B cell (primary cell): ENCODE data around the gene GOLPH3. TPM values are rescaled to one million over a fixed set of nuclear protein-coding genes. Genes with fewer than 3 reads are reported as not detected.
A peak's percentile ranks its signal among the peaks of the same experiment; 100 is the strongest.

Source experiments
- ATAC-seq: fragments of 200-7000 bp; cut with Tn5 transposase; one replicate; pipeline ENCODE4 v1.10.0; 2021; ENCODE audit warnings: low read depth, mild to moderate bottlenecking, moderate number of reproducible peaks, moderate library complexity
- CTCF ChIA-PET: fragments of 350-600 bp; sonication (Branson Sonifier 250); formaldehyde crosslinking; loops from one replicate; lab custom pipeline; 2021; ENCODE audit warnings: antibody characterized with exemption, inconsistent platforms; lab: Charles Lee
- POLR2A ChIA-PET: fragments of 350-600 bp; sonication (Branson Sonifier 250); formaldehyde crosslinking; loops from one replicate; lab custom pipeline; 2021; ENCODE audit warnings: antibody characterized with exemption; lab: Charles Lee
- DNase-seq: peaks from one replicate; pipeline ENCODE4 v3.0.0; 2013
- H2AFZ ChIP-seq: 2 replicates; pipeline ENCODE4 v1.6.1; 2012; ENCODE audit warnings: mild to moderate bottlenecking, low read depth, low read length; ENCODE audit not compliant: insufficient read depth, poor library complexity, severe bottlenecking
- H3K27ac ChIP-seq, 2 donors: 1 replicate in 1 of 2; 2 replicates in 1 of 2; pipeline ENCODE4 v1.5.1; 2012 to 2013; ENCODE audit warnings: low read length in 2 of 2, mild to moderate bottlenecking in 2 of 2, moderate library complexity in 1 of 2
- H3K27me3 ChIP-seq, 4 experiments: fragments of 200-600 bp in 1 of 4; sonication (generic) in 1 of 4; replicated peaks in 1 of 4; 1 replicate in 2 of 4; 2 replicates in 2 of 4; pipeline versions ENCODE4 v1.6.1 to v1.7.0; 2013 to 2016; ENCODE audit warnings: low read length in 3 of 4, mild to moderate bottlenecking in 2 of 4, mixed read lengths in 1 of 4, moderate library complexity in 1 of 4; ENCODE audit not compliant: insufficient read depth in 4 of 4, control insufficient read depth in 3 of 4; ENCODE audit errors: control extremely low read depth in 1 of 4
- H3K36me3 ChIP-seq, 2 experiments: replicated peaks in 1 of 2; 1 replicate in 1 of 2; 2 replicates in 1 of 2; pipeline versions ENCODE4 v1.6.1 to v1.7.1; 2013; ENCODE audit warnings: low read length in 1 of 2; ENCODE audit not compliant: insufficient read depth in 2 of 2, control insufficient read depth in 1 of 2; ENCODE audit errors: control extremely low read depth in 1 of 2, extremely low read depth in 1 of 2
- H3K4me1 ChIP-seq, 2 donors: fragments of 200-600 bp in 1 of 2; sonication (generic) in 1 of 2; 1 replicate in 1 of 2; 2 replicates in 1 of 2; pipeline versions ENCODE4 v1.5.1 to v1.6.1; 2013 to 2017; ENCODE audit warnings: low read length in 2 of 2; ENCODE audit not compliant: control insufficient read depth in 2 of 2, insufficient read depth in 2 of 2
- H3K4me2 ChIP-seq: replicated peaks from 2 replicates; pipeline ENCODE3; 2012; ENCODE audit warnings: mild to moderate bottlenecking, low read depth, low read length; ENCODE audit not compliant: poor library complexity, severe bottlenecking
- H3K4me3 ChIP-seq, 5 experiments: fragments of 200-600 bp in 1 of 5; sonication (generic) in 1 of 5; 1 replicate in 3 of 5; 2 replicates in 2 of 5; pipeline versions ENCODE4 v1.5.1 to v1.7.0; 2011 to 2016; ENCODE audit warnings: low read length in 4 of 5, mild to moderate bottlenecking in 4 of 5, low read depth in 2 of 5, control low read depth in 1 of 5, moderate library complexity in 1 of 5; ENCODE audit not compliant: insufficient read depth in 1 of 5; ENCODE audit errors: control extremely low read depth in 1 of 5, extremely low read depth in 1 of 5
- H3K79me2 ChIP-seq: fragments of 200-600 bp; sonication (generic); one replicate; pipeline ENCODE4 v1.6.0; 2016; ENCODE audit warnings: low read length; ENCODE audit not compliant: control insufficient read depth, insufficient read depth
- H3K9ac ChIP-seq: fragments of 200-600 bp; sonication (generic); 2 replicates; pipeline ENCODE4 v1.6.1; 2017; ENCODE audit warnings: mild to moderate bottlenecking, low read length, moderate library complexity
- H3K9me3 ChIP-seq, 3 donors: one replicate each; pipeline versions ENCODE4 v1.6.1 to v1.7.1; 2013; ENCODE audit warnings: low read length in 2 of 3; ENCODE audit not compliant: control insufficient read depth in 2 of 3, insufficient read depth in 1 of 3; ENCODE audit errors: control extremely low read depth in 1 of 3
- H4K20me1 ChIP-seq: 2 replicates; pipeline ENCODE4 v1.6.0; 2012; ENCODE audit warnings: mild to moderate bottlenecking, low read length; ENCODE audit not compliant: insufficient read depth, control insufficient read depth, poor library complexity, severe bottlenecking
- H3K27ac Mint-ChIP-seq: one replicate; pipeline ENCODE4 v1.8.0; 2021; ENCODE audit warnings: mixed read lengths
- H3K27me3 Mint-ChIP-seq: one replicate; pipeline ENCODE4 v1.8.0; 2021; ENCODE audit warnings: mixed read lengths
- H3K4me1 Mint-ChIP-seq: one replicate; pipeline ENCODE4 v1.8.0; 2021; ENCODE audit warnings: mixed read lengths
- H3K4me3 Mint-ChIP-seq: one replicate; pipeline ENCODE4 v1.8.0; 2021; ENCODE audit warnings: mixed read lengths
- H3K9me3 Mint-ChIP-seq: one replicate; pipeline ENCODE4 v1.8.0; 2022; ENCODE audit warnings: mixed read lengths; ENCODE audit not compliant: insufficient read depth
- EZH2 ChIP-seq: IDR thresholded peaks from 2 replicates; pipeline ENCODE4 v1.6.1; 2012; ENCODE audit warnings: borderline replicate concordance, low read depth, mild to moderate bottlenecking, moderate library complexity, low read length; ENCODE audit not compliant: insufficient read depth, poor library complexity, severe bottlenecking
- WGBS: methylation state at CpG from one replicate; pipeline ENCODE4 v1.1.5; 2013; ENCODE audit warnings: missing lambda C conversion rate; ENCODE audit not compliant: insufficient coverage; 5-methylcytosine and 5-hydroxymethylcytosine counted together
- intact Hi-C: fragments of 100-400 bp; cut with micrococcal nuclease; formaldehyde crosslinking; loops from one replicate; pipeline ENCODE4 v1.10.0; 2022
- polyA plus RNA-seq: library from polyadenylated mRNA; depleted of rRNA; stranded (reverse); fragments of >200 nt; gene quantifications from 2 replicates; pipeline ENCODE4 v1.2.3, GENCODE V29; 2012
- total RNA-seq, 2 donors: library from RNA; stranded (reverse); fragments of 120-200 nt in 1 of 2; gene quantifications; 1 replicate in 1 of 2; 2 replicates in 1 of 2; pipeline versions ENCODE4 v1.2.3 to v1.2.4, GENCODE V29; 2013 to 2022
- TF ChIP-seq, protein P1 (sequence below): fragments of 200-600 bp; IDR thresholded peaks from one replicate; pipeline ENCODE4 v1.8.0; 2022; ENCODE audit warnings: antibody characterized with exemption, mild to moderate bottlenecking

Gene GOLPH3
- total and polyA plus RNA-seq, 2 donors (not counting 1 experiment from before 2014, with no cell fraction given): 16.2 to 62.6 TPM

DNA sequence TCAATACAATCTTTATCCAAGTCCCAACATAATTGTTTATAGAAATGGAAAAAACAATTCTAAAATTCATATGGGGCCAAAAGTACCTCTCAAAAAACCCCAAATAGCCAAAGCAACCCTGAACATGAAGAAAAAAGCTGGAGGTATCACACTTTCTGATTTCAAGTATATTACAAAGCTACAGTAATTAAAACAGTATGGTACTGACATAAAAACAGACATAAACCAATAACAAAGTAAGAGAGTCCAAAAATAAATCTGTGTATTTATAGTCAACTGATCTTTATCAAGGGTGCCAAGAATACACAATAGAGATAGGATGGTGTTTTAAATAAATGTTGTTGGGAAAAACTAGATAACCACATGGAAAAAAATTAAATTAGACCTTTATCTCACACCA, 13.6 kb upstream of the GOLPH3 start:
- intact Hi-C loops: no loop called here
- H3K9me3 ChIP-seq: peaks cover 0 to 5% (median 2%) of the 10 kb centered on the region in 3 donors
- no peak overlapping the region for H3K4me3 ChIP-seq
- no peaks in the 10 kb centered on the region for H3K36me3 ChIP-seq
- POLR2A ChIA-PET: no interaction called here
- CTCF ChIA-PET: no interaction called here
- Mint-ChIP-seq H3K27ac (no peak overlapping the region), H3K9me3 (no peaks in the 10 kb centered on the region), H3K4me3 (no peak overlapping the region), H3K27me3 (no peaks in the 10 kb centered on the region), H3K4me1 (peaks cover 5% of the 10 kb centered on the region)
- no peak overlapping the region for H3K27ac ChIP-seq
- TF ChIP-seq, protein P1, sequence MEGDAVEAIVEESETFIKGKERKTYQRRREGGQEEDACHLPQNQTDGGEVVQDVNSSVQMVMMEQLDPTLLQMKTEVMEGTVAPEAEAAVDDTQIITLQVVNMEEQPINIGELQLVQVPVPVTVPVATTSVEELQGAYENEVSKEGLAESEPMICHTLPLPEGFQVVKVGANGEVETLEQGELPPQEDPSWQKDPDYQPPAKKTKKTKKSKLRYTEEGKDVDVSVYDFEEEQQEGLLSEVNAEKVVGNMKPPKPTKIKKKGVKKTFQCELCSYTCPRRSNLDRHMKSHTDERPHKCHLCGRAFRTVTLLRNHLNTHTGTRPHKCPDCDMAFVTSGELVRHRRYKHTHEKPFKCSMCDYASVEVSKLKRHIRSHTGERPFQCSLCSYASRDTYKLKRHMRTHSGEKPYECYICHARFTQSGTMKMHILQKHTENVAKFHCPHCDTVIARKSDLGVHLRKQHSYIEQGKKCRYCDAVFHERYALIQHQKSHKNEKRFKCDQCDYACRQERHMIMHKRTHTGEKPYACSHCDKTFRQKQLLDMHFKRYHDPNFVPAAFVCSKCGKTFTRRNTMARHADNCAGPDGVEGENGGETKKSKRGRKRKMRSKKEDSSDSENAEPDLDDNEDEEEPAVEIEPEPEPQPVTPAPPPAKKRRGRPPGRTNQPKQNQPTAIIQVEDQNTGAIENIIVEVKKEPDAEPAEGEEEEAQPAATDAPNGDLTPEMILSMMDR: no peak
- TF ChIP-seq EZH2: no peak
- DNase-seq (no peak), ATAC-seq (no peak)
- no peaks in the 10 kb centered on the region for H3K79me2 ChIP-seq
- H4K20me1 ChIP-seq: no peaks in the 10 kb centered on the region
- peaks cover 3 to 5% of the 10 kb centered on the region in 2 donors for H3K4me1 ChIP-seq
- H3K4me2 ChIP-seq: no peak overlapping the region
- H2AFZ ChIP-seq: no peak overlapping the region
- H3K27me3 ChIP-seq: no peaks in the 10 kb centered on the region
- no peak overlapping the region for H3K9ac ChIP-seq

DNA sequence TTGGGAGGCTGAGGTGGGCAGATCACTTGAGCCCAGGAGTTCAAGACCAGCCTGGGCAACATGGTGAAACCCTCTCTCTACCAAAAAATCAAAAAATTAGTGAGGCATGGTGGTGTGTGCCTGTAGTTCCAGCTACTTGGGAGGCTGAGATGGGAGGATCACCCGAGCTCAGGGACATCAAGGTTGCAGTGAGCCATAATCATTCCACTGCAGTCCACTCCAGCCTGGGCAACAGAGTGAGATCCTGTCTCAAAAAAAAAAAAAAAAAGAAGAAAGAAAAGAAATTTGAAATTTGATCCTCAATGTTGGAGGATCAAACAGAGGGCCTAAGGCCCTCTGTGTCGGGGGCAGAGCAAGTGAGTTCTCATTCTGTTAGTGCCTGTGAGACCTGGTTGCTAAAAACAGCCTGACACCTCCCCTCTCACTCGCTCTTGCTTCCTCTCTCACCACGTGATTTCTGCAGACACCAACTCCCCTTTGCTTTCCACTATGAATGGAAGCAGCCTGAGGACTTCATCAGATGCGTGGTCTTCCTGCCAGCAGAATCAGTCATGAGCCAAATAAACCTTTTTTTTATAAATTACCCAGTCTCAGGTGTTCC, 8.4 kb upstream of the GOLPH3 start:
- CTCF ChIA-PET: no interaction called here

More for the DNA sequence above, 8.4 kb upstream of the GOLPH3 start:
- H3K4me1 ChIP-seq: peaks cover 8 to 11% of the 10 kb centered on the region in 2 donors
- intact Hi-C loops: no loop called here
- POLR2A ChIA-PET: no interaction called here
- H4K20me1 ChIP-seq: no peaks in the 10 kb centered on the region
- TF ChIP-seq EZH2: no peak
- TF ChIP-seq, protein P1: no peak
- H3K27me3 ChIP-seq: no peaks in the 10 kb centered on the region
- DNase-seq (no peak), ATAC-seq (peak; percentile 47)
- H3K27ac ChIP-seq: no peak overlapping the region
- H2AFZ ChIP-seq: peak overlapping the region; percentile 57
- H3K79me2 ChIP-seq: no peaks in the 10 kb centered on the region
- 16% methylated on average over 4 of the region's 5 CpGs for WGBS
- Mint-ChIP-seq H3K4me3 (no peak overlapping the region), H3K9me3 (no peaks in the 10 kb centered on the region), H3K27ac (no peak overlapping the region), H3K4me1 (peaks cover 17% of the 10 kb centered on the region), H3K27me3 (no peaks in the 10 kb centered on the region)
- peak overlapping the region; percentile 46 for H3K4me2 ChIP-seq
- peaks cover 0 to 5% (median 0%) of the 10 kb centered on the region in 3 donors for H3K9me3 ChIP-seq
- H3K36me3 ChIP-seq: no peaks in the 10 kb centered on the region
- no peak overlapping the region for H3K9ac ChIP-seq
- no peak overlapping the region for H3K4me3 ChIP-seq
